GM21717 (cell line): ENCODE results near the gene OAT.

Source experiments
- ATAC-seq: cut with Tn5 transposase; IDR thresholded peaks from one replicate; pipeline ENCODE4 v1.9.1; 2021; ENCODE audit warnings: mild to moderate bottlenecking, moderate library complexity; ENCODE audit not compliant: unreplicated experiment

Gene OAT

GRCh38 chr10:124356701-124357560 is 61.8 kb downstream of the OAT start:
- ATAC-seq, result no peak

- no peak for ATAC-seq
These were observed 64.0 kb downstream of the OAT start for GRCh38 chr10:124354411-124355382.

- ATAC-seq, result no peak
These were observed 64.8 kb downstream of the OAT start for GRCh38 chr10:124353896-124354295.

GRCh38 chr10:124353091-124353815 is 65.5 kb downstream of the OAT start:
- no peak for ATAC-seq

DNA sequence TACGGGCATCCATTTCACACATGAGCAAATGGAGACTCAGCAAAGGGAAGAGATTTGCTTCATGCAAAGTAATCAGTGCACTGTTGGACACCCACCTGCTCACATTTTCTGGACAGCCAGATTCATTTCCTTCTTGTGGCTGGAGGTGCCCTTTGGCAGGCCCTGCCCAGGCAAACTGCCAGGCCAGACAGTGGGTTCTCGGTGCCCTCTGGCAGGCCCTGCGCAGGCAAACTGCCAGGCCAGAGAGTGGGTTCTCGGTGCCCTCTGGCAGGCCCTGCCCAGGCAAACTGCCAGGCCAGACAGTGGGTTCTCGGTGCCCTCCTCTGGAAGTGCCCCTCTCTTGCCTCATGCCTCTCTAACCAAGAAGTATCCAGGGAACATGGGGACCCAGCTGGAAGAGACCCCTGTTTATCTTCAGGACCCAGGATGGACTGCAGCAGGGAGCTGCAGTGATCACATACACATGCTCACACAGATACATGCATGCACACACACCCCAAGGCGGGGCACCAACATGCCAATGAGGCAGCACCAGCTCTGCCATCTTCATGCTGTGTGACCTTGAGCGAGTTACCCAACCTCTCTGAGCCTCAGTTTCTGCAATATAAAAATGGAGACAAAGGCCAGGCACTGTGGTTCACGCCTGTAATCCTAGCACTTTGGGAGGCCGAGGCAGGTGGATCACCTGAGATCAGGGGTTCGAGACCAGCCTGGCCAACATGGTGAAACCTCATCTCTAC is 67.1 kb downstream of the OAT start:
- ATAC-seq, result no peak

DNA sequence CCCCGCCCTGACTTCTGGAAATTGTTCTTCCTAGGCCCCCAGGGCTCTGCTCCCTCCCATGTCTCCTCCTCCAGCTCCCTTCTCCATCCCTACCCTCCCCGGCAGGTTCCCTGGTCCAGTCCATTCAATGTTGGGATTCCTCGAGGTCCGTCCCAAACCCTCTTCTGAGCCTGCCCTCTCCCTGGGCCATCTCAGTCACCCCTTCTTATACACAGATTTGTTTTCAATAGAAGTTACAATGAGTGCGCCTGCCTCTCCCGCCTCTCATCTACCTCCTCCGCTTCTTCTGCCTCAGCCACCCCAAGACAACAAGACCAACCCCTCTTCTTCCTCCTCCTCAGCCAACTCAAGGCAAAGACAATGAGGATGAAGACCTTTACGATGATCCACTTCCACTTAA is 67.9 kb downstream of the OAT start:
- ATAC-seq, result no peak

DNA sequence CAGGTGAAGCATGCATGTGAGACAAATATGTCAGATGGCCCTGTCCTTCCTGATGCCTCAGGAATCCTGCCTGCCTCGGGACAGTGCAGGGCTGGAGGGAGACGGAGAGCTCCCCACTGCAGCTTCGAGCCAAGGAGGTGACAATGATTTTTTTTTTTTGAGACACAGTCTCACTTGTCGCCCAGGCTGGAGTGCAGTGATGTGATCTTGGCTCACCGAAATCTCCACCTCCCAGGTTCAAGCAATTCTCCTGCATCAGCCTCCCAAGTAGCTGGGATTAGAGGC is 68.8 kb downstream of the OAT start:
- no peak for ATAC-seq

GRCh38 chr10:124349231-124349995 is 69.3 kb downstream of the OAT start:
- no peak for ATAC-seq

DNA sequence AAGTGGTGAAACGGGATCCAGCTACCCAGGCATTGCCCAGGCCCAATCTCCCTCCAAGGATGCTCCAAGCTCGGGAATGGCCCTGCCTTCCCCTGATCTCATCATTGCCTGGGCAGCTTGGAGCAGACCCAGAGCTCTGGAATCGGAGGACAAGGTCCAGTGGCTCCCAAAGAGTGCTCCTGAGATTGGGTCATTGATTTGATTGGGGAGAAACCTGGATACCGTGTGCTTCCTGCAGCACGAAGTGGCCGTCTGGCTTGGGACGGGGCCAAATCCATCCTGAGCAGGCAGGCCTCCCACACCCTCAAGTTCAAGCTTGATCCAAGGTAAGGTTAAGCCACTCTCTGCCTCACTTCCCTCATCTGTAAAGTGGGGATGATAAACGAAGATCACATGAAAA is 69.9 kb downstream of the OAT start:
- ATAC-seq, result no peak

- no peak for ATAC-seq
These were observed 70.8 kb downstream of the OAT start for GRCh38 chr10:124347956-124348355.
